Naive thymus-derived CD8-positive, alpha-beta T cell (primary cell): ENCODE measurements around the gene PPP1R14B. TPM values are rescaled to one million over a fixed set of nuclear protein-coding genes. Genes with fewer than 3 reads are reported as not detected.

Experiments used
- ATAC-seq, 2 donors: fragments of 150-1000 bp; cut with Tn5 transposase in 1 of 2; sonication (Bioruptor Pico), chemical (Tn5 transposase) in 1 of 2; 1 replicate in 1 of 2; 2 replicates in 1 of 2; pipeline ENCODE4 v1.10.0; 2021; ENCODE audit warnings: mild to moderate bottlenecking in 2 of 2, moderate library complexity in 2 of 2
- POLR2A ChIA-PET: fragments of 350-600 bp; sonication (Branson Sonifier 250); formaldehyde crosslinking; loops from one replicate; lab custom pipeline; 2021; ENCODE audit warnings: antibody characterized with exemption; lab: Charles Lee
- DNase-seq, 10 donors: peaks; one replicate each; pipeline versions ENCODE4 v3.0.0 to v3.0.0-alpha.2; 2020 to 2022
- H3K27ac Mint-ChIP-seq, 10 donors: one replicate each; pipeline ENCODE4 v1.8.0; 2020 to 2022; ENCODE audit warnings: mild to moderate bottlenecking in 10 of 10, mixed read lengths in 10 of 10, moderate library complexity in 4 of 10, inconsistent platforms in 1 of 10
- H3K27me3 Mint-ChIP-seq, 5 donors: one replicate each; pipeline ENCODE4 v1.8.0; 2021 to 2022; ENCODE audit warnings: mixed read lengths in 5 of 5
- H3K36me3 Mint-ChIP-seq, 3 donors: one replicate each; pipeline ENCODE4 v1.8.0; 2020 to 2022; ENCODE audit warnings: mixed read lengths in 3 of 3, mild to moderate bottlenecking in 2 of 3, inconsistent platforms in 1 of 3
- H3K4me1 Mint-ChIP-seq, 4 donors: one replicate each; pipeline ENCODE4 v1.8.0; 2021 to 2022; ENCODE audit warnings: mixed read lengths in 4 of 4
- H3K4me3 Mint-ChIP-seq, 10 donors: one replicate each; pipeline ENCODE4 v1.8.0; 2020 to 2022; ENCODE audit warnings: mild to moderate bottlenecking in 10 of 10, mixed read lengths in 10 of 10, moderate library complexity in 6 of 10, inconsistent platforms in 1 of 10
- H3K9me3 Mint-ChIP-seq, 9 donors: one replicate each; pipeline ENCODE4 v1.8.0; 2020 to 2022; ENCODE audit warnings: mixed read lengths in 9 of 9, mild to moderate bottlenecking in 3 of 9, inconsistent platforms in 1 of 9, moderate library complexity in 1 of 9
- polyA plus RNA-seq, 3 donors: library from polyadenylated mRNA; unstranded; fragments of 300-500 nt; fragmentation: Illumina TruSeq; gene quantifications; one replicate each; pipeline ENCODE4 v1.2.3, GENCODE V29; 2021
- total RNA-seq, 8 experiments: library from RNA in 2 of 8; stranded (reverse) in 2 of 8; gene quantifications; one replicate each; pipeline ENCODE4 v1.2.3 and lab custom pipeline; 2021 to 2026

The PPP1R14B gene
- total and polyA plus RNA-seq, 5 experiments from 2014 or later = 22.4 to 50.6 (median 45.4) TPM

- POLR2A ChIA-PET = interaction anchor here (0.5 to 16.0 kb wide), 10 partner anchors 9 to 1391 kb away, joined by 3 to 290 read pairs (median 4); partner anchors contain the start of genes FERMT3, FKBP2, PPP1R14B and STIP1
- no peak for ATAC-seq
- Mint-ChIP-seq H3K9me3 (no peaks in the 10 kb centered on the region), H3K27me3 (no peaks in the 10 kb centered on the region), H3K27ac (peak overlapping the region; percentile 53 to 86 (median 72)), H3K36me3 (peaks cover 0 to 4% (median 0%) of the 10 kb centered on the region in 3 donors), H3K4me3 (peak overlapping the region; percentile 65 to 95 (median 86)), H3K4me1 (peaks cover 17 to 64% (median 56%) of the 10 kb centered on the region in 4 donors)
- no peak for DNase-seq
Measured at GRCh38 chr11:64232182-64232966, 14.4 kb downstream of the PPP1R14B start.

DNA sequence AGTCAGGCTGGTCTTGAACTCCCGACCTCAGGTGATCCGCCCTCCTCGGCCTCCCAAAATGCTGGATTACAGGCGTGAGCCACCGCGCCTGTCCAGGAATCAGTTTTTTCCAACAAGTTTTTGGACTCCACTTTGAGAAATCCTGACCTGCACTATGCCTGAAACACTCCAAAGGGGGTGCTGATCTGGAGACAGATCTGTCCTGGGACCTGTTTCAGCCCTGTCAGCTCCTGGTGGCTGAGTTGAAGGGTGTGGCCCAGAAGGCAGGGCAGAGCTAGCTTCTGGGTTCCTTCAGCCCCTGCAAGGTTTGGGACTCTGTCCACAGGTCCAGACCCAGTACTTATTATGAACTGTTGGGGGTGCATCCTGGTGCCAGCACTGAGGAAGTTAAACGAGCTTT, 15.2 kb downstream of the PPP1R14B start:
- H3K27ac Mint-ChIP-seq = peak overlapping the region in 9 of 10 donors; percentile 48 to 86 (median 74)
- peak overlapping the region; percentile 36 to 99 (median 88) for H3K4me3 Mint-ChIP-seq
- H3K36me3 Mint-ChIP-seq = no peaks in the 10 kb centered on the region
- no peaks in the 10 kb centered on the region for H3K27me3 Mint-ChIP-seq
- no peak for DNase-seq
- peaks cover 18 to 69% (median 63%) of the 10 kb centered on the region in 4 donors for H3K4me1 Mint-ChIP-seq
- no peaks in the 10 kb centered on the region for H3K9me3 Mint-ChIP-seq
- POLR2A ChIA-PET = interaction anchor here (0.7 to 16.0 kb wide), 7 partner anchors 9 to 234 kb away, joined by 4 to 290 read pairs (median 5); partner anchors contain the start of genes FERMT3, FKBP2, PPP1R14B and TRMT112
- no peak for ATAC-seq

GRCh38 chr11:64230985-64231365, 15.8 kb downstream of the PPP1R14B start:
- Mint-ChIP-seq H3K4me1 (peaks cover 18 to 68% (median 63%) of the 10 kb centered on the region in 4 donors), H3K4me3 (peak overlapping the region; percentile 82 to 99 (median 90)), H3K9me3 (no peaks in the 10 kb centered on the region), H3K36me3 (no peaks in the 10 kb centered on the region), H3K27ac (peak overlapping the region; percentile 48 to 97 (median 90)), H3K27me3 (no peaks in the 10 kb centered on the region)
- POLR2A ChIA-PET = interaction anchor here (0.7 to 16.0 kb wide), 9 partner anchors 13 to 1504 kb away, joined by 3 to 290 read pairs (median 4); partner anchors contain the start of genes FERMT3, FKBP2, HNRNPUL2 and PLCB3
- ATAC-seq (no peak), DNase-seq (no peak)

DNA sequence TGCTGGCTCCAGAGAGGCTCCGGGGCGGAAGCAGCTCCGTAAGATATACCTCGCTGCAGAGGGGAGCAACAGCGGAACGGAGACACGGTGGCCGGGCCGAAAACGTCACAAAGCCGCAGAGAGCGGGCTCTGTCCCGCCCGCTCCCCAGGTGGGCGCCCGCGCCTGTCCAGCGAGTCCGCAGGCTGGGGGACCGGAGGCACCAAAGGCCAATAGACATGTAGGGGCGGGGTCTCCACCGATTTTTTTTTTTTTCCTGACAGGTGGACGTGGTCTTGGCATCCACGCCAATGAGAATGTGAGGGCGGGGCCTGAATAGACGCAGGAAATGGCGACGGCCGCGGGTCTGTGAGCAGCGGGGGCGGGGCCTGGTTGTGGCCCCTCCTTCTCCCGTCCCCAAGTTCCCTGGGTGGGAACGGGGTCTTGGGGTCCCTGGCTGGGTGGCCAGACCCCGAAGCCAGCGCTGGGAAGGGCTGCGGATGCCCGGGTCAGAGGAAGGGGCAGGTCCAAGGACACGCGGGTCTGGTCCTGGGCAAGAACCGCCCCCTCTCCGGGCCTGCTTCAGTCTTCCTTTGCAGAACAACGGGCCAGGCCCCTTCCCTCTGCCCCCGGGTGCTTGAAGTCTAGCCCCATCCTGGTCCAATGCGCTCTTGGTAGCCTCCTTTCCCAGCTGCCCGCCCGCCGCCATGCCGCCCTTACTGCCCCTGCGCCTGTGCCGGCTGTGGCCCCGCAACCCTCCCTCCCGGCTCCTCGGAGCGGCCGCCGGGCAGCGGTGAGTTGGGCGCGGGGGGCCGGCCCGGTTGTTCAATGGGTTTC, 16.4 kb downstream of the PPP1R14B start, which contains the start of gene DNAJC4:
DNAJC4 (plus strand) TSS at position 378 of the 814 bp plus-strand sequence; CDS start at position 685, 307 bp downstream.
- peak within 1 kb of the TSS; percentile 83 to 97 (median 93) for H3K27ac Mint-ChIP-seq
- peak; percentile 76 to 93 (median 84) for DNase-seq
- no peaks in the 10 kb centered on the region for H3K27me3 Mint-ChIP-seq
- peaks cover 20 to 66% (median 60%) of the 10 kb centered on the region in 4 donors for H3K4me1 Mint-ChIP-seq
- peak within 1 kb of the TSS; percentile 82 to 99 (median 90) for H3K4me3 Mint-ChIP-seq
- H3K9me3 Mint-ChIP-seq = no peaks in the 10 kb centered on the region
- H3K36me3 Mint-ChIP-seq = no peaks in the 10 kb centered on the region
- peak; percentile 52 to 63 for ATAC-seq
- POLR2A ChIA-PET = interaction anchor here (0.6 to 16.0 kb wide), 13 partner anchors 14 to 1628 kb away, joined by 3 to 290 read pairs (median 4); partner anchors contain the start of genes BAD, CFL1, FERMT3 and FKBP2

GRCh38 chr11:64229744-64230170, 17.0 kb downstream of the PPP1R14B start:
- no peak for ATAC-seq
- peak overlapping the region; percentile 83 to 97 (median 93) for H3K27ac Mint-ChIP-seq
- H3K9me3 Mint-ChIP-seq = no peaks in the 10 kb centered on the region
- H3K36me3 Mint-ChIP-seq = no peaks in the 10 kb centered on the region
- H3K27me3 Mint-ChIP-seq = no peaks in the 10 kb centered on the region
- no peak for DNase-seq
- peak overlapping the region; percentile 82 to 99 (median 90) for H3K4me3 Mint-ChIP-seq
- POLR2A ChIA-PET = interaction anchor here (0.6 to 16.0 kb wide), 12 partner anchors 13 to 1628 kb away, joined by 3 to 290 read pairs (median 4); partner anchors contain the start of genes BAD, CFL1, FERMT3 and FKBP2
- peaks cover 22 to 66% (median 58%) of the 10 kb centered on the region in 4 donors for H3K4me1 Mint-ChIP-seq

GRCh38 chr11:64229090-64229743, 17.5 kb downstream of the PPP1R14B start:
- POLR2A ChIA-PET = interaction anchor here (0.8 to 16.0 kb wide), 12 partner anchors 12 to 1389 kb away, joined by 3 to 290 read pairs (median 5); partner anchors contain the start of genes BAD, FERMT3, FKBP2 and PLCB3
- Mint-ChIP-seq H3K36me3 (no peaks in the 10 kb centered on the region), H3K27me3 (no peaks in the 10 kb centered on the region), H3K9me3 (no peaks in the 10 kb centered on the region), H3K4me3 (peak overlapping the region; percentile 82 to 99 (median 90)), H3K27ac (peak overlapping the region; percentile 75 to 97 (median 90)), H3K4me1 (peaks cover 22 to 66% (median 58%) of the 10 kb centered on the region in 4 donors)
- DNase-seq = no peak
- no peak for ATAC-seq

GRCh38 chr11:64227405-64227956, 19.3 kb downstream of the PPP1R14B start:
- no peak for DNase-seq
- H3K27me3 Mint-ChIP-seq = no peaks in the 10 kb centered on the region
- peaks cover 0 to 7% (median 0%) of the 10 kb centered on the region in 3 donors for H3K36me3 Mint-ChIP-seq
- H3K27ac Mint-ChIP-seq = peak overlapping the region; percentile 83 to 95 (median 90)
- ATAC-seq = no peak
- no peaks in the 10 kb centered on the region for H3K9me3 Mint-ChIP-seq
- H3K4me3 Mint-ChIP-seq = peak overlapping the region; percentile 87 to 95 (median 90)
- peaks cover 22 to 54% (median 44%) of the 10 kb centered on the region in 4 donors for H3K4me1 Mint-ChIP-seq
- POLR2A ChIA-PET = interaction anchor here (0.6 to 16.0 kb wide), 9 partner anchors 17 to 549 kb away, joined by 3 to 290 read pairs (median 22); partner anchors contain the start of genes BAD, ESRRA, FERMT3 and FKBP2

- H3K27me3 Mint-ChIP-seq = no peaks in the 10 kb centered on the region
- peaks cover 0 to 10% (median 0%) of the 10 kb centered on the region in 3 donors for H3K36me3 Mint-ChIP-seq
- ATAC-seq = peak; percentile 29 to 43
- H3K9me3 Mint-ChIP-seq = no peaks in the 10 kb centered on the region
- H3K4me3 Mint-ChIP-seq = peak overlapping the region; percentile 87 to 95 (median 90)
- peak; percentile 35 to 82 (median 52) for DNase-seq
- H3K27ac Mint-ChIP-seq = peak overlapping the region; percentile 83 to 95 (median 90)
- H3K4me1 Mint-ChIP-seq = peaks cover 19 to 45% (median 36%) of the 10 kb centered on the region in 4 donors
- POLR2A ChIA-PET = interaction anchor here (1.2 to 16.0 kb wide), 14 partner anchors 9 to 91 kb away, joined by 3 to 290 read pairs (median 10); partner anchors contain the start of genes BAD, FERMT3, FKBP2 and GPR137
Measured at GRCh38 chr11:64226507-64227051, 20.2 kb downstream of the PPP1R14B start.

- peak within 1 kb of the TSS; percentile 87 to 95 (median 90) for H3K4me3 Mint-ChIP-seq
- peaks cover 17 to 41% (median 33%) of the 10 kb centered on the region in 4 donors for H3K4me1 Mint-ChIP-seq
- no peaks in the 10 kb centered on the region for H3K9me3 Mint-ChIP-seq
- peak within 1 kb of the TSS; percentile 83 to 97 (median 92) for H3K27ac Mint-ChIP-seq
- DNase-seq (peak; percentile 80 to 93 (median 85)), ATAC-seq (peak; percentile 69 to 71)
- peaks cover 0 to 15% (median 0%) of the 10 kb centered on the region in 3 donors for H3K36me3 Mint-ChIP-seq
- POLR2A ChIA-PET = interaction anchor here (1.2 to 16.0 kb wide), 14 partner anchors 9 to 91 kb away, joined by 3 to 290 read pairs (median 10); partner anchors contain the start of genes BAD, FERMT3, FKBP2 and GPR137
- no peaks in the 10 kb centered on the region for H3K27me3 Mint-ChIP-seq
Measured at GRCh38 chr11:64225608-64226506, 20.9 kb downstream of the PPP1R14B start, which contains the start of the genes NUDT22 and TRPT1. TSS of gene NUDT22 (plus strand) at chr11:64226274. CDS start at chr11:64226653, 379 bp downstream. TSS of gene TRPT1 (minus strand) at chr11:64226186. CDS start at chr11:64225860, 326 bp downstream.
